ENCODE data around the gene CALN1.

Gene CALN1

GRCh38 chr7:72055426-72055825 lies 356.7 kb downstream of the CALN1 start:
- no peak overlapping the region for H3K27ac Mint-ChIP-seq (ENCODE audit: low read depth)
- no peak overlapping the region for H3K4me3 Mint-ChIP-seq
- H3K9me3 Mint-ChIP-seq, result peaks cover 11% of the 10 kb centered on the region
- H3K27me3 Mint-ChIP-seq, result no peaks in the 10 kb centered on the region
- no peaks in the 10 kb centered on the region for H3K36me3 Mint-ChIP-seq (ENCODE audit: insufficient read depth)
- ATAC-seq (replicated peaks; ENCODE audit: extremely low read depth, poor library complexity, severe bottlenecking), result no peak
- DNase-seq (ENCODE audit: low spot score in 2 of 2), result no peak
- H3K4me1 Mint-ChIP-seq, result no peaks in the 10 kb centered on the region

- no peaks in the 10 kb centered on the region for H3K4me1 Mint-ChIP-seq
- no peaks in the 10 kb centered on the region for H3K27me3 Mint-ChIP-seq
- DNase-seq (ENCODE audit: low spot score in 2 of 2) (no peak), ATAC-seq (replicated peaks; ENCODE audit: extremely low read depth, poor library complexity, severe bottlenecking) (no peak)
- H3K36me3 Mint-ChIP-seq (ENCODE audit: insufficient read depth), result no peaks in the 10 kb centered on the region
- H3K9me3 Mint-ChIP-seq, result peaks cover 20% of the 10 kb centered on the region
- no peak overlapping the region for H3K27ac Mint-ChIP-seq (ENCODE audit: low read depth)
- no peak overlapping the region for H3K4me3 Mint-ChIP-seq
Observed at GRCh38 chr7:72053292-72053691, 358.8 kb downstream of the CALN1 start.

- H3K27me3 Mint-ChIP-seq, result no peaks in the 10 kb centered on the region
- H3K9me3 Mint-ChIP-seq, result peaks cover 33% of the 10 kb centered on the region
- no peak overlapping the region for H3K27ac Mint-ChIP-seq (ENCODE audit: low read depth)
- DNase-seq (ENCODE audit: low spot score in 2 of 2) (no peak), ATAC-seq (replicated peaks; ENCODE audit: extremely low read depth, poor library complexity, severe bottlenecking) (no peak)
- H3K4me3 Mint-ChIP-seq, result no peak overlapping the region
- no peaks in the 10 kb centered on the region for H3K36me3 Mint-ChIP-seq (ENCODE audit: insufficient read depth)
- H3K4me1 Mint-ChIP-seq, result no peaks in the 10 kb centered on the region
Observed at GRCh38 chr7:72048420-72048819, 363.7 kb downstream of the CALN1 start.

- H3K36me3 Mint-ChIP-seq (ENCODE audit: insufficient read depth), result no peaks in the 10 kb centered on the region
- ATAC-seq (replicated peaks; ENCODE audit: extremely low read depth, poor library complexity, severe bottlenecking) (no peak), DNase-seq (ENCODE audit: low spot score in 2 of 2) (no peak)
- no peaks in the 10 kb centered on the region for H3K27me3 Mint-ChIP-seq
- no peak overlapping the region for H3K4me3 Mint-ChIP-seq
- H3K9me3 Mint-ChIP-seq, result peaks cover 28% of the 10 kb centered on the region
- no peak overlapping the region for H3K27ac Mint-ChIP-seq (ENCODE audit: low read depth)
- H3K4me1 Mint-ChIP-seq, result no peaks in the 10 kb centered on the region
Observed at GRCh38 chr7:72042855-72043254, 369.3 kb downstream of the CALN1 start.

- ATAC-seq (replicated peaks; ENCODE audit: extremely low read depth, poor library complexity, severe bottlenecking), result no peak
- Mint-ChIP-seq H3K36me3 (ENCODE audit: insufficient read depth) (no peaks in the 10 kb centered on the region), H3K9me3 (peaks cover 28% of the 10 kb centered on the region), H3K4me1 (no peaks in the 10 kb centered on the region), H3K4me3 (no peak overlapping the region), H3K27ac (ENCODE audit: low read depth) (no peak overlapping the region), H3K27me3 (no peaks in the 10 kb centered on the region)
- no peak for DNase-seq (ENCODE audit: low spot score in 2 of 2)
Observed at GRCh38 chr7:72040641-72041040, 371.5 kb downstream of the CALN1 start.

- no peak for ATAC-seq (replicated peaks; ENCODE audit: extremely low read depth, poor library complexity, severe bottlenecking)
Observed at GRCh38 chr7:72039460-72039859, 372.7 kb downstream of the CALN1 start.

GRCh38 chr7:72038022-72038732 lies 374.0 kb downstream of the CALN1 start:
- Mint-ChIP-seq H3K4me3 (no peak overlapping the region), H3K36me3 (ENCODE audit: insufficient read depth) (no peaks in the 10 kb centered on the region), H3K27me3 (no peaks in the 10 kb centered on the region), H3K9me3 (peaks cover 9% of the 10 kb centered on the region), H3K4me1 (no peaks in the 10 kb centered on the region), H3K27ac (ENCODE audit: low read depth) (no peak overlapping the region)
- DNase-seq (ENCODE audit: low spot score in 2 of 2) (no peak), ATAC-seq (replicated peaks; ENCODE audit: extremely low read depth, poor library complexity, severe bottlenecking) (no peak)

More at GRCh38 chr7:72039460-72039859, 372.7 kb downstream of the CALN1 start:
- no peaks in the 10 kb centered on the region for H3K36me3 Mint-ChIP-seq (ENCODE audit: insufficient read depth)
- H3K27me3 Mint-ChIP-seq, result no peaks in the 10 kb centered on the region
- no peak overlapping the region for H3K27ac Mint-ChIP-seq (ENCODE audit: low read depth)
- H3K9me3 Mint-ChIP-seq, result peaks cover 20% of the 10 kb centered on the region
- no peak for DNase-seq (ENCODE audit: low spot score in 2 of 2)
- H3K4me3 Mint-ChIP-seq, result no peak overlapping the region
- H3K4me1 Mint-ChIP-seq, result no peaks in the 10 kb centered on the region

- H3K9me3 Mint-ChIP-seq, result peaks cover 6% of the 10 kb centered on the region
- no peaks in the 10 kb centered on the region for H3K4me1 Mint-ChIP-seq
- no peak for DNase-seq (ENCODE audit: low spot score in 2 of 2)
- ATAC-seq (replicated peaks; ENCODE audit: extremely low read depth, poor library complexity, severe bottlenecking), result no peak
- no peak overlapping the region for H3K4me3 Mint-ChIP-seq
- H3K27me3 Mint-ChIP-seq, result no peaks in the 10 kb centered on the region
- H3K36me3 Mint-ChIP-seq (ENCODE audit: insufficient read depth), result peaks cover under 1% of the 10 kb centered on the region
- H3K27ac Mint-ChIP-seq (ENCODE audit: low read depth), result no peak overlapping the region
Observed at GRCh38 chr7:72037516-72037915, 374.6 kb downstream of the CALN1 start.

- ATAC-seq (replicated peaks; ENCODE audit: extremely low read depth, poor library complexity, severe bottlenecking), result no peak
- Mint-ChIP-seq H3K27ac (ENCODE audit: low read depth) (no peak overlapping the region), H3K4me3 (no peak overlapping the region), H3K36me3 (ENCODE audit: insufficient read depth) (peaks cover 2% of the 10 kb centered on the region), H3K9me3 (peaks cover 6% of the 10 kb centered on the region), H3K4me1 (no peaks in the 10 kb centered on the region), H3K27me3 (no peaks in the 10 kb centered on the region)
- no peak for DNase-seq (ENCODE audit: low spot score in 2 of 2)
Observed at GRCh38 chr7:72035266-72035665, 376.9 kb downstream of the CALN1 start.

- ATAC-seq (replicated peaks; ENCODE audit: extremely low read depth, poor library complexity, severe bottlenecking), result no peak
- H3K27me3 Mint-ChIP-seq, result no peaks in the 10 kb centered on the region
- no peak overlapping the region for H3K27ac Mint-ChIP-seq (ENCODE audit: low read depth)
- peaks cover 6% of the 10 kb centered on the region for H3K9me3 Mint-ChIP-seq
- H3K4me1 Mint-ChIP-seq, result no peaks in the 10 kb centered on the region
- H3K36me3 Mint-ChIP-seq (ENCODE audit: insufficient read depth), result peaks cover 2% of the 10 kb centered on the region
- no peak for DNase-seq (ENCODE audit: low spot score in 2 of 2)
- H3K4me3 Mint-ChIP-seq, result no peak overlapping the region
Observed at GRCh38 chr7:72032934-72033333, 379.2 kb downstream of the CALN1 start.

GRCh38 chr7:72030994-72031667 lies 381.0 kb downstream of the CALN1 start:
- no peak overlapping the region for H3K4me3 Mint-ChIP-seq
- peaks cover 2% of the 10 kb centered on the region for H3K36me3 Mint-ChIP-seq (ENCODE audit: insufficient read depth)
- DNase-seq (ENCODE audit: low spot score in 2 of 2) (no peak), ATAC-seq (replicated peaks; ENCODE audit: extremely low read depth, poor library complexity, severe bottlenecking) (no peak)
- no peaks in the 10 kb centered on the region for H3K4me1 Mint-ChIP-seq
- H3K27ac Mint-ChIP-seq (ENCODE audit: low read depth), result no peak overlapping the region
- peaks cover 5% of the 10 kb centered on the region for H3K9me3 Mint-ChIP-seq
- H3K27me3 Mint-ChIP-seq, result no peaks in the 10 kb centered on the region

- no peak overlapping the region for H3K4me3 Mint-ChIP-seq
- peaks cover 2% of the 10 kb centered on the region for H3K36me3 Mint-ChIP-seq (ENCODE audit: insufficient read depth)
- no peak overlapping the region for H3K27ac Mint-ChIP-seq (ENCODE audit: low read depth)
- no peaks in the 10 kb centered on the region for H3K27me3 Mint-ChIP-seq
- DNase-seq (ENCODE audit: low spot score in 2 of 2), result no peak
- H3K9me3 Mint-ChIP-seq, result peaks cover 14% of the 10 kb centered on the region
- no peaks in the 10 kb centered on the region for H3K4me1 Mint-ChIP-seq
- ATAC-seq (replicated peaks; ENCODE audit: extremely low read depth, poor library complexity, severe bottlenecking), result no peak
Observed at GRCh38 chr7:72028267-72028666, 383.9 kb downstream of the CALN1 start.

- ATAC-seq (replicated peaks; ENCODE audit: extremely low read depth, poor library complexity, severe bottlenecking) (no peak), DNase-seq (ENCODE audit: low spot score in 2 of 2) (no peak)
- peaks cover 22% of the 10 kb centered on the region for H3K9me3 Mint-ChIP-seq
- no peak overlapping the region for H3K4me3 Mint-ChIP-seq
- no peaks in the 10 kb centered on the region for H3K4me1 Mint-ChIP-seq
- H3K36me3 Mint-ChIP-seq (ENCODE audit: insufficient read depth), result no peaks in the 10 kb centered on the region
- H3K27me3 Mint-ChIP-seq, result no peaks in the 10 kb centered on the region
- H3K27ac Mint-ChIP-seq (ENCODE audit: low read depth), result no peak overlapping the region
Observed at GRCh38 chr7:72025381-72025960, 386.7 kb downstream of the CALN1 start.
